ENCODE data around the gene KLK8.
A peak's percentile ranks its signal among the peaks of the same experiment; 100 is the strongest.

KLK8 gene

GRCh38 chr19:51022526-51022925, 21.1 kb upstream of the KLK8 start:
- Mint-ChIP-seq H3K9me3 (no peaks in the 10 kb centered on the region), H3K27me3 (ENCODE audit: low read depth) (peaks cover 67% of the 10 kb centered on the region)

DNA sequence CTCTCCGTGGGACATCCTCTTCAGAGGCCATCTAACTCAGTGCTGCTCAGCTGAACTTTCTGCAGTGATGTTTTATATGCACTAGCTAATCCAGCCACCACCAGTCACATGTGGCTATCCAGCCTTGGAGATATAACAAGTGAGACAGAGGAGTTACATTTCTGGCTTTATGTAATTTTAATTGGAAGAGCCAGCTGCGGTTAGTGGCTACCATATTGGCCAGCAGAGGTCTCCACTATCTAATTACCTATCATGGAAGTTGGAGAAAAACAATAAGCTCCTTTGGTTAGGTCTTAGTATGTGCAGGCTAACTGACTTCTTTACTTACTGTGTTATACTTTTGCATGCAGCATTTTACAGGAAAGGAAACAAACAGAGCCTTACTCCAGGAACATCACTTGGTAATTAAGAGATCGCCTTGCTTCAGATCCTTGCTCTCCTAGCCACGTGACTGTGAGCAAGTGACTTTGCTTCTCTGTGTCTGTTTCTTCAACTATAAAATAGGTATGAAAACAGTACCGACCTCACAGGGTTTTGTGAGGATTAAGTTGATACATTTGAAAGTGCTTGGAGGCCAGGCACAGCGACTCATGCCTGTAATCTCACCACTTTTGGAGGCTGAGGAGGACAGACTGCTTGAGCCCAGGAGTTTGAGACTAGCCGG, 19.7 kb upstream of the KLK8 start:
- no peak overlapping the region for H3K27ac Mint-ChIP-seq

More at GRCh38 chr19:51022526-51022925, 21.1 kb upstream of the KLK8 start:
- Mint-ChIP-seq H3K4me1 (peaks cover 19% of the 10 kb centered on the region), H3K36me3 (ENCODE audit: low read depth) (no peaks in the 10 kb centered on the region), H3K27ac (no peak overlapping the region), H3K4me3 (no peak overlapping the region)
- TF ChIP-seq, protein P1, sequence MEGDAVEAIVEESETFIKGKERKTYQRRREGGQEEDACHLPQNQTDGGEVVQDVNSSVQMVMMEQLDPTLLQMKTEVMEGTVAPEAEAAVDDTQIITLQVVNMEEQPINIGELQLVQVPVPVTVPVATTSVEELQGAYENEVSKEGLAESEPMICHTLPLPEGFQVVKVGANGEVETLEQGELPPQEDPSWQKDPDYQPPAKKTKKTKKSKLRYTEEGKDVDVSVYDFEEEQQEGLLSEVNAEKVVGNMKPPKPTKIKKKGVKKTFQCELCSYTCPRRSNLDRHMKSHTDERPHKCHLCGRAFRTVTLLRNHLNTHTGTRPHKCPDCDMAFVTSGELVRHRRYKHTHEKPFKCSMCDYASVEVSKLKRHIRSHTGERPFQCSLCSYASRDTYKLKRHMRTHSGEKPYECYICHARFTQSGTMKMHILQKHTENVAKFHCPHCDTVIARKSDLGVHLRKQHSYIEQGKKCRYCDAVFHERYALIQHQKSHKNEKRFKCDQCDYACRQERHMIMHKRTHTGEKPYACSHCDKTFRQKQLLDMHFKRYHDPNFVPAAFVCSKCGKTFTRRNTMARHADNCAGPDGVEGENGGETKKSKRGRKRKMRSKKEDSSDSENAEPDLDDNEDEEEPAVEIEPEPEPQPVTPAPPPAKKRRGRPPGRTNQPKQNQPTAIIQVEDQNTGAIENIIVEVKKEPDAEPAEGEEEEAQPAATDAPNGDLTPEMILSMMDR (IDR thresholded peaks at IDR 0.05; ENCODE audit: unreplicated experiment in 3 of 3), result no peak

DNA sequence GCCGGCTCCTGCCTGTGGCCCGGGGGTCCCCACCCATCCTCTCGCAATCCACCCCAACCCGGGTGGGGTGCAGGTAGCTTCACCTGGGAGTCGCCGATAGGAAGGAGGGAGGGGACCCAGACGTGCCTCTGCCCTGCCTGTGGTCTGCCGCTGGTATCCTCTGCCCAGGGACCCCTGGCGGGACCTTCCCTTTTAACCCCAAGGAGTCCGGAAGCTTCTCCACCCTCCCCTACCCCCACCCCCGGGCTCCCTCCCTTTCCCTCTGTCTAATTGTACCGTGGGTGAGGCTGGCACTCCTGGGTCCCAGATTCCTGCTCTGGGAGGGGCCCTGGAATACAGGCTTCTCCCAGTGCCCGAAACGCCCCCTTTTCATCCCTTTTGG, 18.1 kb upstream of the KLK8 start, which contains the start of gene KLK10:
Gene KLK10, minus strand, starts transcription at position 166 of the 382 bp plus-strand sequence. CDS start 579 bp downstream, outside the sequence.
- peak within 1 kb of the TSS in 1 of 3 experiments; percentile 7 for H3K27ac Mint-ChIP-seq
- peaks cover 3% of the 10 kb centered on the region for H3K9me3 Mint-ChIP-seq
- peaks cover 83% of the 10 kb centered on the region for H3K27me3 Mint-ChIP-seq (ENCODE audit: low read depth)
- H3K36me3 Mint-ChIP-seq (ENCODE audit: low read depth), result no peaks in the 10 kb centered on the region
- TF ChIP-seq, protein P1 (IDR thresholded peaks at IDR 0.05; ENCODE audit: unreplicated experiment in 3 of 3), result no peak
- peak within 1 kb of the TSS; percentile 69 to 75 (median 70) for H3K4me3 Mint-ChIP-seq
- peaks cover 19% of the 10 kb centered on the region for H3K4me1 Mint-ChIP-seq

More for the DNA sequence above, 19.7 kb upstream of the KLK8 start:
- H3K36me3 Mint-ChIP-seq (ENCODE audit: low read depth), result no peaks in the 10 kb centered on the region
- peaks cover 80% of the 10 kb centered on the region for H3K27me3 Mint-ChIP-seq (ENCODE audit: low read depth)
- peaks cover 19% of the 10 kb centered on the region for H3K4me1 Mint-ChIP-seq
- TF ChIP-seq, protein P1 (IDR thresholded peaks at IDR 0.05; ENCODE audit: unreplicated experiment in 3 of 3), result peak; percentile 70 to 80 (median 78)
- H3K9me3 Mint-ChIP-seq, result peaks cover under 1% of the 10 kb centered on the region
- peak overlapping the region in 1 of 3 experiments; percentile 30 for H3K4me3 Mint-ChIP-seq

GRCh38 chr19:51018745-51019543, 17.5 kb upstream of the KLK8 start:
- Mint-ChIP-seq H3K4me3 (peak overlapping the region; percentile 69 to 75 (median 70)), H3K9me3 (peaks cover 3% of the 10 kb centered on the region), H3K27me3 (ENCODE audit: low read depth) (peaks cover 89% of the 10 kb centered on the region), H3K4me1 (peaks cover 19% of the 10 kb centered on the region), H3K27ac (no peak overlapping the region), H3K36me3 (ENCODE audit: low read depth) (no peaks in the 10 kb centered on the region)
- TF ChIP-seq, protein P1 (IDR thresholded peaks at IDR 0.05; ENCODE audit: unreplicated experiment in 3 of 3), result no peak

DNA sequence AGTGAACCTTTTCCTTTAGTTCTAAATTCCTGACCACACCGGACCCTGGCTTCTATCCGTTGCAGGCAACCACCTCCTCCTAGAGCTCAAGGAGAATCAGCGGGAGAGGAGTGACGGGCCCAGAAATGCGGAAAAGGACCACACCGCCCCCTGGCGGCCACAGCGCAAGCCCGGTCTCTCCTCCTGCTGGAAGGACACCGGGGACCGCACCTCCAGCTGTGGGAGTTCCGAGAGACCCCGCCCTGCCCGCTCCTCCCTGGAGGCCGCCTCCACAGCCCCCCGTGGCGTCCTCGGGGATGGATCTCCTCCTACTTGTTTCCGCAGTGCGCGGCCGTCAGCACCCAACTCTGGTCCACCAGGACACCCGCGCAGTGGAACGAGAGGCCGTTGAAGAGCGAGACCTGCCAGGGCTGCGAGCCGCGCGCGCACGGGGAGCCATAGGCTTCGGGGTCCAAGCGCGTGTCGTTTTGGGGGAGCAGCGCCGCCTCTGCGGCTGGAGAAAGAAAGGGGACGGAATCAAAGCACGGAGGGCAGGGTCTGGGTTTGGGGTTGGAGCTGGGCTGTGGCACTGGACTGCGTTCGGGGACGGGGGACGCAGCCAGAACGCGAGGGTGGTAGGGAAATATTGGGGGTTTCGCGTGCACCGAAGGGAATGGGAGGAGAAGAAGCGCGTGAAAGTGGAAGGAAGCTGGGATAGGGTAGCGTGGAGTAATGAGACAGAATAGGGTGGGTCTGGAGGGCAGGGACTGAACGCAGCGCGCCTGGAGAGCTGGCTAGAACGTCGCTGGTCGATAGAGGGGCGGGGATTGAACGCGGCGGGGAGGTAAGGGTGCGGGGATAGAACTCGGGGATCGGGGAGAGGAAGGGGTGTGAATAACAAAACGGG, 15.6 kb upstream of the KLK8 start:
- H3K27me3 Mint-ChIP-seq (ENCODE audit: low read depth), result peaks cover 94% of the 10 kb centered on the region
- H3K9me3 Mint-ChIP-seq, result peaks cover 3% of the 10 kb centered on the region
- TF ChIP-seq, protein P1 (IDR thresholded peaks at IDR 0.05; ENCODE audit: unreplicated experiment in 3 of 3), result peak; percentile 72 to 84 (median 77)
- no peak overlapping the region for H3K27ac Mint-ChIP-seq
- no peaks in the 10 kb centered on the region for H3K36me3 Mint-ChIP-seq (ENCODE audit: low read depth)
- H3K4me3 Mint-ChIP-seq, result peak overlapping the region; percentile 82 to 84 (median 83)
- peaks cover 19% of the 10 kb centered on the region for H3K4me1 Mint-ChIP-seq

All from nephron (organoid).